ENCODE measurements around the gene DES. TPM values are rescaled to one million over a fixed set of nuclear protein-coding genes. Genes with fewer than 3 reads are reported as not detected.
A peak's percentile ranks its signal among the peaks of the same experiment; 100 is the strongest.
"Not testable (repeated sequence)": the region's sequence is repeated elsewhere in the genome, so short reads cannot be mapped to it uniquely, and the experiment has no call there.

DES gene
- total RNA-seq, 1 experiment from 2014 or later: 22.6 TPM

- H3K36me3 ChIP-seq: no peaks in the 10 kb centered on the region
- H3K4me3 ChIP-seq: no peak overlapping the region
Measured at GRCh38 chr2:219395609-219396008, 22.6 kb upstream of the DES start.

GRCh38 chr2:219396863-219397457 lies 21.2 kb upstream of the DES start:
- DNase-seq: no peak
- no peaks in the 10 kb centered on the region for H3K9me3 ChIP-seq
- H3K36me3 ChIP-seq: no peaks in the 10 kb centered on the region
- H3K4me3 ChIP-seq: no peak overlapping the region
- H3K27me3 ChIP-seq: no peaks in the 10 kb centered on the region

More at GRCh38 chr2:219395609-219396008, 22.6 kb upstream of the DES start:
- Histone ChIP-seq H3K9me3 (no peaks in the 10 kb centered on the region), H3K27me3 (no peaks in the 10 kb centered on the region)
- DNase-seq: no peak

DNA sequence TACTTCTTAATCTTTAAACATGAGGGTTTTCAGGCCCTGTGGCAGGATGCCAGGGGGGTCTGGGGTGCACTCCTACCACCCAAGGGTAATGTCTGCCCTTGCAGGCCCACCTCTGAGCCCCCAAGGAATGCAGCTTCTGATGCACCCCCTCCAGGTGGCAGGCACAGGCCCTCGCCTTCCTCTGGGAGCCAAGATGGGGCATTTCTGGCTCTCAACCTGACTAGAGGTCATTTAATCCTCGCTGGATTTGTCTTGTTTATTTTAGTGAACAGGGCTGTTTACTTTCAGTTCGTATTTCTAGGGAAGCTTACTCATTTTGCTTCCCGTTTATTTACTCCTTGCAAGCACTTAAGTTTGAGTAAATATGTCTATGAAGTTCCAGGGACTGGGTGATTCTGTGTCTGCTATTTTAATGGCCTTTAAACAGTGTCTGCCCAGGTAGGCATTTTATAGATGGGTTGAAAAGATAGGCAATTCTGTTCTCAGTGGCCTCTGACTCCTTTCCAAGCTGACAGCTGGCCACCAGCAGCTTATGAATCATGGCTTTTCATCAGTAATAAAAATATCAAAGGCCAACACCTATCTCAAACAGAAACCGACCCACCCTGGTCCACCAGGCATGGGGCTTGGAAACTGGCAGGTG lies 19.3 kb upstream of the DES start:
- no peak overlapping the region for H3K4me3 ChIP-seq
- H3K36me3 ChIP-seq: no peaks in the 10 kb centered on the region
- DNase-seq: peak; percentile 57
- H3K27me3 ChIP-seq: no peaks in the 10 kb centered on the region
- no peaks in the 10 kb centered on the region for H3K9me3 ChIP-seq

- no peak overlapping the region for H3K4me3 ChIP-seq
- no peak for DNase-seq
- H3K27me3 ChIP-seq: no peaks in the 10 kb centered on the region
- no peaks in the 10 kb centered on the region for H3K9me3 ChIP-seq
- no peaks in the 10 kb centered on the region for H3K36me3 ChIP-seq
Measured at GRCh38 chr2:219399716-219400478, 18.3 kb upstream of the DES start.

GRCh38 chr2:219400562-219400961 lies 17.6 kb upstream of the DES start:
- DNase-seq: no peak
- Histone ChIP-seq H3K36me3 (no peaks in the 10 kb centered on the region), H3K27me3 (no peaks in the 10 kb centered on the region), H3K9me3 (no peaks in the 10 kb centered on the region), H3K4me3 (no peak overlapping the region)

DNA sequence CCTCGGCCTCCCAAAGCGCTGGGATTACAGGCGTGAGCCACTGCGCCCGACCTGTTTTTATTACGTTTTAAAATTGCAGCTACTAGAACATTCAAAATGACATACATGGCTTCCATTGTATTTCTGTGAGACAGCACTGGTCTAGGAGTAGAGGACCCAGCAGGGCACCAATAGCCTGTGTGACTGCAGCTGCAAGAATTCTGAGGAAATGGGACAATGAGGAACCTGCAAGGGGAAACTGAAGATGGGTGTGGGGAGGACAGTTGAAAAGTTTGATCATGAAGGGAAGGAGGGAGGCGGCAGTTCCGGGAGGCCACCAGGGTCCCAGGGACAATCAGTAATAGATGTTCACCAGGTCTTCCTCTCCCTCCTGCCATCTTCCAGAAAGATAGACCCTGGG lies 16.6 kb upstream of the DES start:
- H3K9me3 ChIP-seq: no peaks in the 10 kb centered on the region
- DNase-seq: no peak
- no peak overlapping the region for H3K4me3 ChIP-seq
- H3K36me3 ChIP-seq: no peaks in the 10 kb centered on the region
- no peaks in the 10 kb centered on the region for H3K27me3 ChIP-seq

GRCh38 chr2:219402665-219403515 lies 15.3 kb upstream of the DES start:
- H3K9me3 ChIP-seq: no peaks in the 10 kb centered on the region
- H3K36me3 ChIP-seq: no peaks in the 10 kb centered on the region
- H3K27me3 ChIP-seq: no peaks in the 10 kb centered on the region
- H3K4me3 ChIP-seq: no peak overlapping the region
- peak; percentile 65 for DNase-seq

DNA sequence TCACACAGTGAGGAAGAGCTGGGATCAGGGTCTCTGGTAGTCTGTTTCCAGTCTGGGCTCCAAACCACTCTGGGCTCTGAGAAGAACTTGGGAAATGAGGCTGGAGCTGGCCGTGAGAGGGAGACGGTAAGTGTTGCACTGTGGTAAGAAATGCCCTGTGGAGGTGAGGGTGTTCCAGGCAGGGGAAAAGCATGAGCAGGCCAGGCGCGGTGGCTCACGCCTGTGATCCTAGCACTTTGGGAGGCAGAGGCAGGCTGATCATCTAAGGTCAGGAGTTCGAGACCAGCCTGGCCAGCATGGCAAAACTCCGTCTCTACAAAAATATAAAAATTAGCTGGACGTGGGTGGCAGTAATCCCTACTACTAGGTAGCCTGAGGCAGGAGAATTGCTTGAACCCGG lies 14.3 kb upstream of the DES start:
- H3K9me3 ChIP-seq: no peaks in the 10 kb centered on the region
- no peaks in the 10 kb centered on the region for H3K36me3 ChIP-seq
- H3K4me3 ChIP-seq: no peak overlapping the region
- H3K27me3 ChIP-seq: no peaks in the 10 kb centered on the region
- DNase-seq: no peak

GRCh38 chr2:219404291-219404910 lies 13.8 kb upstream of the DES start:
- H3K36me3 ChIP-seq: no peaks in the 10 kb centered on the region
- no peak overlapping the region for H3K4me3 ChIP-seq
- no peaks in the 10 kb centered on the region for H3K27me3 ChIP-seq
- no peak for DNase-seq
- no peaks in the 10 kb centered on the region for H3K9me3 ChIP-seq

- H3K36me3 ChIP-seq: no peaks in the 10 kb centered on the region
- H3K27me3 ChIP-seq: no peaks in the 10 kb centered on the region
- DNase-seq: no peak
- no peaks in the 10 kb centered on the region for H3K9me3 ChIP-seq
- no peak overlapping the region for H3K4me3 ChIP-seq
Measured at GRCh38 chr2:219404954-219405353, 13.2 kb upstream of the DES start.

GRCh38 chr2:219405451-219405850 lies 12.7 kb upstream of the DES start:
- no peaks in the 10 kb centered on the region for H3K36me3 ChIP-seq
- no peaks in the 10 kb centered on the region for H3K27me3 ChIP-seq
- H3K9me3 ChIP-seq: no peaks in the 10 kb centered on the region
- DNase-seq: no peak
- no peak overlapping the region for H3K4me3 ChIP-seq

GRCh38 chr2:219405958-219406860 lies 12.0 kb upstream of the DES start:
- Histone ChIP-seq H3K4me3 (no peak overlapping the region), H3K36me3 (no peaks in the 10 kb centered on the region), H3K9me3 (no peaks in the 10 kb centered on the region), H3K27me3 (no peaks in the 10 kb centered on the region)
- peak; percentile 24 for DNase-seq

- H3K36me3 ChIP-seq: no peaks in the 10 kb centered on the region
- H3K4me3 ChIP-seq: no peak overlapping the region
- no peaks in the 10 kb centered on the region for H3K9me3 ChIP-seq
- no peaks in the 10 kb centered on the region for H3K27me3 ChIP-seq
- DNase-seq: peak; percentile 97
Measured at GRCh38 chr2:219406861-219407230, 11.3 kb upstream of the DES start.

GRCh38 chr2:219407343-219407742 lies 10.8 kb upstream of the DES start:
- not testable (repeated sequence) for DNase-seq

GRCh38 chr2:219408204-219408603 lies 10.0 kb upstream of the DES start:
- H3K27me3 ChIP-seq: no peaks in the 10 kb centered on the region
- DNase-seq: no peak
- no peaks in the 10 kb centered on the region for H3K9me3 ChIP-seq
- no peak overlapping the region for H3K4me3 ChIP-seq
- H3K36me3 ChIP-seq: no peaks in the 10 kb centered on the region

More at GRCh38 chr2:219407343-219407742, 10.8 kb upstream of the DES start:
- not testable (repeated sequence) for H3K9me3 ChIP-seq, H3K36me3 ChIP-seq, H3K27me3 ChIP-seq, H3K4me3 ChIP-seq

GRCh38 chr2:219408631-219409030 lies 9.5 kb upstream of the DES start:
- no peak for DNase-seq
- H3K27me3 ChIP-seq: no peaks in the 10 kb centered on the region
- H3K36me3 ChIP-seq: no peaks in the 10 kb centered on the region
- no peaks in the 10 kb centered on the region for H3K9me3 ChIP-seq
- H3K4me3 ChIP-seq: no peak overlapping the region
